Osteoblast (primary cell): ENCODE results near the gene PHF19. TPM values are rescaled to one million over a fixed set of nuclear protein-coding genes. Genes with fewer than 3 reads are reported as not detected.

ENCODE experiments used
- DNase-seq: peaks from one replicate; pipeline ENCODE4 v3.0.0; 2011; ENCODE audit warnings: low spot score, mixed read lengths; ENCODE audit not compliant: insufficient read length; ENCODE audit errors: missing footprints
- H2AFZ ChIP-seq: 2 replicates; pipeline ENCODE4 v1.6.0; 2011; ENCODE audit warnings: mild to moderate bottlenecking, low read length
- H3K27ac ChIP-seq: 2 replicates; pipeline ENCODE4 v1.5.1; 2011; ENCODE audit warnings: mild to moderate bottlenecking, low read depth, low read length, moderate library complexity
- H3K27me3 ChIP-seq: 2 replicates; pipeline ENCODE4 v1.6.0; 2012; ENCODE audit warnings: mild to moderate bottlenecking, control low read depth, inconsistent platforms, low read length, moderate library complexity; ENCODE audit not compliant: insufficient read depth
- H3K36me3 ChIP-seq: 2 replicates; pipeline ENCODE4 v1.5.1; 2011; ENCODE audit warnings: mild to moderate bottlenecking, low read length, control low read depth, moderate library complexity; ENCODE audit not compliant: insufficient read depth
- H3K4me1 ChIP-seq: 2 replicates; pipeline ENCODE4 v1.5.1; 2011; ENCODE audit warnings: mild to moderate bottlenecking, low read length, control low read depth, moderate library complexity; ENCODE audit not compliant: insufficient read depth
- H3K4me2 ChIP-seq: 2 replicates; pipeline ENCODE4 v1.6.0; 2011; ENCODE audit warnings: mild to moderate bottlenecking, low read length; ENCODE audit not compliant: insufficient read depth
- H3K4me3 ChIP-seq: fragments of 200-600 bp; sonication (generic); 3 replicates; pipeline ENCODE4 v1.5.1; 2012; ENCODE audit warnings: mild to moderate bottlenecking, low read length, inconsistent platforms; ENCODE audit not compliant: insufficient read depth
- H3K79me2 ChIP-seq: 2 replicates; pipeline ENCODE4 v1.6.0; 2012; ENCODE audit warnings: mild to moderate bottlenecking, low read length, control low read depth, inconsistent platforms; ENCODE audit not compliant: insufficient read depth
- H3K9me3 ChIP-seq: 2 replicates; pipeline ENCODE4 v1.5.1; 2011; ENCODE audit warnings: low read depth, low read length, control low read depth
- H4K20me1 ChIP-seq: 2 replicates; pipeline ENCODE4 v1.6.0; 2012; ENCODE audit warnings: mild to moderate bottlenecking, low read length, control low read depth; ENCODE audit not compliant: insufficient read depth
- CTCF ChIP-seq: IDR thresholded peaks from 2 replicates; pipeline ENCODE4 v1.5.1; 2011; ENCODE audit warnings: mild to moderate bottlenecking, low read depth, low read length, moderate library complexity; ENCODE audit errors: extremely low read depth
- total RNA-seq: library from RNA; depleted of rRNA; stranded (reverse); fragments of >200 nt; gene quantifications from 2 replicates; pipeline ENCODE4 v1.2.3, GENCODE V29; 2012

PHF19 gene
- total RNA-seq, 1 donor = 16.6 TPM

- no peaks in the 10 kb centered on the region for H3K9me3 ChIP-seq
- no peaks in the 10 kb centered on the region for H4K20me1 ChIP-seq
- no peak overlapping the region for H3K27ac ChIP-seq
- H3K4me1 ChIP-seq = peaks cover 12% of the 10 kb centered on the region
- no peak overlapping the region for H2AFZ ChIP-seq
- H3K27me3 ChIP-seq = peaks cover 3% of the 10 kb centered on the region
- no peaks in the 10 kb centered on the region for H3K79me2 ChIP-seq
- no peaks in the 10 kb centered on the region for H3K36me3 ChIP-seq
- no peak overlapping the region for H3K4me2 ChIP-seq
- no peak for DNase-seq
- TF ChIP-seq CTCF = no peak
- no peak overlapping the region for H3K4me3 ChIP-seq
Observed at GRCh38 chr9:120879446-120879845, 2.5 kb upstream of the PHF19 start.

- no peaks in the 10 kb centered on the region for H3K9me3 ChIP-seq
- no peaks in the 10 kb centered on the region for H4K20me1 ChIP-seq
- no peak overlapping the region for H3K4me3 ChIP-seq
- H3K27me3 ChIP-seq = no peaks in the 10 kb centered on the region
- H3K4me1 ChIP-seq = peaks cover 12% of the 10 kb centered on the region
- no peak overlapping the region for H3K4me2 ChIP-seq
- H2AFZ ChIP-seq = no peak overlapping the region
- peak; percentile 79 for DNase-seq
- H3K79me2 ChIP-seq = no peaks in the 10 kb centered on the region
- peaks cover 4% of the 10 kb centered on the region for H3K36me3 ChIP-seq
- H3K27ac ChIP-seq = no peak overlapping the region
- no peak for TF ChIP-seq CTCF
Observed at GRCh38 chr9:120878188-120879130, 1.5 kb upstream of the PHF19 start.

- H2AFZ ChIP-seq = peak overlapping the region; percentile 95
- peaks cover 12% of the 10 kb centered on the region for H3K36me3 ChIP-seq
- H3K9me3 ChIP-seq = no peaks in the 10 kb centered on the region
- peak overlapping the region; percentile 79 for H3K4me3 ChIP-seq
- H3K4me1 ChIP-seq = peaks cover 12% of the 10 kb centered on the region
- no peaks in the 10 kb centered on the region for H4K20me1 ChIP-seq
- peak; percentile 94 for DNase-seq
- peak overlapping the region; percentile 87 for H3K4me2 ChIP-seq
- H3K79me2 ChIP-seq = no peaks in the 10 kb centered on the region
- no peaks in the 10 kb centered on the region for H3K27me3 ChIP-seq
- peak overlapping the region; percentile 40 for H3K27ac ChIP-seq
- no peak for TF ChIP-seq CTCF
Observed at GRCh38 chr9:120877276-120878034, 467 bp upstream of the PHF19 start.
